ENCODE results near the gene STC2. TPM values are rescaled to one million over a fixed set of nuclear protein-coding genes. Genes with fewer than 3 reads are reported as not detected.
A peak's percentile ranks its signal among the peaks of the same experiment; 100 is the strongest.

STC2 gene
- polyA plus RNA-seq, 2 of the 4 experiments (the other 2 are of a cell fraction) = 45.2 to 46.1 TPM

- Histone ChIP-seq H3K4me1 (no peaks in the 10 kb centered on the region), H3K9me3 (no peaks in the 10 kb centered on the region; the same call in 2 of the 3 replicates), H3K4me3 (no peak overlapping the region), H3K4me2 (no peak overlapping the region), H3K27ac (no peak overlapping the region)
- DNase-seq (ENCODE audit: low read depth in 1 of 2, low spot score in 1 of 2) (no peak), FAIRE-seq (no peak), ATAC-seq (peak; percentile 33 to 41; a peak in 5 of 6 replicates)
- ChIA-PET CTCF (interaction anchor here (1.0 to 5.5 kb wide), 4 partner anchors 14 to 259 kb away, joined by 3 to 35 read pairs (median 10); partner anchors contain the start of gene STC2), POLR2A (interaction anchor here (2.1 kb wide), 1 partner anchor 14 kb away, joined by 13 read pairs; the partner anchor contains the start of gene STC2)
- WGBS (ENCODE audit: missing lambda C conversion rate) = 85% methylated on average over 12 of the region's 12 CpGs
- TF ChIP-seq PBX3 (IDR thresholded peaks at IDR 0.05) (no peak), ZSCAN20 (CRISPR knock-in tag; IDR thresholded peaks at IDR 0.05) (no peak), TP53 (CRISPR knock-in tag; IDR thresholded peaks at IDR 0.05) (no peak), EHF (CRISPR knock-in tag; IDR thresholded peaks at IDR 0.05) (no peak), HES2 (IDR thresholded peaks at IDR 0.05) (no peak), KDM5A (IDR thresholded peaks at IDR 0.05) (no peak), SMC3 (IDR thresholded peaks at IDR 0.05) (no peak), CBX8 (IDR thresholded peaks at IDR 0.05) (no peak), HOXB5 (CRISPR knock-in tag; IDR thresholded peaks at IDR 0.05) (no peak)
Measured at GRCh38 chr5:173314166-173314952, 13.9 kb downstream of the STC2 start.

GRCh38 chr5:173313351-173313801 lies 14.8 kb downstream of the STC2 start:
- peaks cover 7% of the 10 kb centered on the region; the same call in 2 of the 3 replicates for H3K9me3 ChIP-seq
- FAIRE-seq = no peak
- no peak overlapping the region for H3K4me2 ChIP-seq
- H3K4me1 ChIP-seq = no peaks in the 10 kb centered on the region
- ChIA-PET POLR2A (interaction anchor here (1.6 kb wide), 1 partner anchor 15 kb away, joined by 5 read pairs; the partner anchor contains the start of gene STC2), CTCF (interaction anchor here (0.9 to 5.5 kb wide), 5 partner anchors 14 to 266 kb away, joined by 3 to 35 read pairs (median 4); partner anchors contain the start of gene STC2)
- H3K4me3 ChIP-seq = no peak overlapping the region
- no peak for ATAC-seq
- H3K27ac ChIP-seq = no peak overlapping the region
- TF ChIP-seq MAFK (IDR thresholded peaks at IDR 0.05; ENCODE audit: partially characterized antibody) (no peak), MAX (IDR thresholded peaks at IDR 0.05) (no peak), JUN (IDR thresholded peaks at IDR 0.05) (no peak), ESRRA (IDR thresholded peaks at IDR 0.05; ENCODE audit: borderline replicate concordance, low read length) (no peak), ZC3H11A (IDR thresholded peaks at IDR 0.05) (no peak), POLR2AphosphoS2 (conservative IDR thresholded peaks at IDR 0.05; ENCODE audit: low read length) (no peak)
- 55% methylated on average over 3 of the region's 3 CpGs for WGBS (ENCODE audit: missing lambda C conversion rate)
- no peak for DNase-seq (ENCODE audit: low read depth in 1 of 2, low spot score in 1 of 2)

- TF ChIP-seq HES2 (IDR thresholded peaks at IDR 0.05) (no peak), EP300 (IDR thresholded peaks at IDR 0.05) (no peak)
- H3K4me1 ChIP-seq = no peaks in the 10 kb centered on the region
- no peak for FAIRE-seq
- DNase-seq (ENCODE audit: low read depth in 1 of 2, low spot score in 1 of 2) = no peak
- 64% methylated on average over 3 of the region's 3 CpGs for WGBS (ENCODE audit: missing lambda C conversion rate)
- no peak overlapping the region for H3K27ac ChIP-seq
- H3K4me2 ChIP-seq = no peak overlapping the region
- POLR2A ChIA-PET = interaction anchor here (0.5 to 1.6 kb wide), 2 partner anchors 15 to 231 kb away, joined by 5 read pairs; partner anchors contain the start of gene STC2
- ATAC-seq = no peak
- CTCF ChIA-PET = interaction anchor here (0.7 to 5.5 kb wide), 8 partner anchors 10 to 317 kb away, joined by 3 to 35 read pairs (median 4); no protein-coding TSS in a partner anchor
- H3K9me3 ChIP-seq = peaks cover 11% of the 10 kb centered on the region
- H3K4me3 ChIP-seq = no peak overlapping the region
Measured at GRCh38 chr5:173312821-173313220, 15.4 kb downstream of the STC2 start.

Measured in A549 (cell line).